ENCODE results near the gene PALLD.

The PALLD gene

DNA sequence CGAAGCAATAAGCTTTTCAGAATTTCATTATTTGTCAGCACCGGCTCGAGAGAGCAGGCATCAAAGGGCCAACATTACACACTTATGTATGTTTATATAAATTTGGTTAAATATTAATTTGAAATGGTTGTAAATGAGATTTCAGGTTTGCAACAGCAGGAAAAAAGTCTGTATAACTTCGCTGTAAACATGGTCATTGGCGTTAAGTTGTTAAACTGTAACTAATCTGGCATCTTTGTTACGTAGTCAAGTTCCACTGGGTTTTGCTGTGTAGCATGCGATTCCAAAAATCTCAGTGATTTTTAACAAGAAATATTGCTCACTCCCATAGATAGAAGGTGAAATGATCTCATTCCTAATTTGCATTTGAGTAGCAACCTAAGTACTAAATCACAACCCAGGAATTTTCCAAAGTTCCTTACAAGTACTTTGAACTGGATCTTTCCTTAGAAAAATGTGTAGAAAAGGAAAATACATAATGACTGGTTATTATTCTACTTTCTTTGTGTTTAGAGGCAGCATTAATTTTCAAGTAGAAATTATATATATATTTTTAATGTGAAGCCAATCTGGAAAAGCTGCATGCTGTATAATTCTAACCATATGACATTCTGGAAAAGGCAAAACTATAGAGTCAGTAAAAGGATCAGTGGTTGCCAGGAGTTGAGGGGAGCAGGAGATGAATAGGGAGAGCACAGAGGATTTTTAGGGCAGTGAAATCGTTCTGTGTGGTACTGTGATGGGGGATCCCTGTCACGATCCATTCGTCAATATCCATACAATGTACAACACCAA is 291.1 kb downstream of the PALLD start:
- Histone ChIP-seq H3K27me3 (ENCODE audit: insufficient read depth, low read length) (no peaks in the 10 kb centered on the region), H4K20me1 (ENCODE audit: insufficient read depth, low read length) (no peaks in the 10 kb centered on the region), H3K9me2 (ENCODE audit: low read depth, low read length) (no peaks in the 10 kb centered on the region), H3K4me1 (ENCODE audit: insufficient read depth, low read length, severe bottlenecking) (peaks cover 4% of the 10 kb centered on the region), H3K9ac (ENCODE audit: low read length) (no peak overlapping the region), H3K9me3 (ENCODE audit: low read length) (no peaks in the 10 kb centered on the region), H3F3A (ENCODE audit: insufficient read depth, low read length) (no peaks in the 10 kb centered on the region), H3K4me2 (ENCODE audit: low read length) (no peak overlapping the region), H3K36me3 (ENCODE audit: insufficient read depth, low read length) (no peaks in the 10 kb centered on the region), H2AFZ (ENCODE audit: low read length) (no peak overlapping the region), H3K4me3 (ENCODE audit: low read depth, low read length, poor library complexity, severe bottlenecking) (no peak overlapping the region), H3K79me2 (ENCODE audit: insufficient read depth, low read length) (no peaks in the 10 kb centered on the region), H3K27ac (ENCODE audit: low read depth, low read length, poor library complexity, severe bottlenecking) (no peak overlapping the region)
- TF ChIP-seq, protein P1, sequence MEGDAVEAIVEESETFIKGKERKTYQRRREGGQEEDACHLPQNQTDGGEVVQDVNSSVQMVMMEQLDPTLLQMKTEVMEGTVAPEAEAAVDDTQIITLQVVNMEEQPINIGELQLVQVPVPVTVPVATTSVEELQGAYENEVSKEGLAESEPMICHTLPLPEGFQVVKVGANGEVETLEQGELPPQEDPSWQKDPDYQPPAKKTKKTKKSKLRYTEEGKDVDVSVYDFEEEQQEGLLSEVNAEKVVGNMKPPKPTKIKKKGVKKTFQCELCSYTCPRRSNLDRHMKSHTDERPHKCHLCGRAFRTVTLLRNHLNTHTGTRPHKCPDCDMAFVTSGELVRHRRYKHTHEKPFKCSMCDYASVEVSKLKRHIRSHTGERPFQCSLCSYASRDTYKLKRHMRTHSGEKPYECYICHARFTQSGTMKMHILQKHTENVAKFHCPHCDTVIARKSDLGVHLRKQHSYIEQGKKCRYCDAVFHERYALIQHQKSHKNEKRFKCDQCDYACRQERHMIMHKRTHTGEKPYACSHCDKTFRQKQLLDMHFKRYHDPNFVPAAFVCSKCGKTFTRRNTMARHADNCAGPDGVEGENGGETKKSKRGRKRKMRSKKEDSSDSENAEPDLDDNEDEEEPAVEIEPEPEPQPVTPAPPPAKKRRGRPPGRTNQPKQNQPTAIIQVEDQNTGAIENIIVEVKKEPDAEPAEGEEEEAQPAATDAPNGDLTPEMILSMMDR (IDR thresholded peaks at IDR 0.05; ENCODE audit: low read length): no peak
- TF ChIP-seq EZH2 (IDR thresholded peaks at IDR 0.05; ENCODE audit: borderline replicate concordance, low read length): no peak

DNA sequence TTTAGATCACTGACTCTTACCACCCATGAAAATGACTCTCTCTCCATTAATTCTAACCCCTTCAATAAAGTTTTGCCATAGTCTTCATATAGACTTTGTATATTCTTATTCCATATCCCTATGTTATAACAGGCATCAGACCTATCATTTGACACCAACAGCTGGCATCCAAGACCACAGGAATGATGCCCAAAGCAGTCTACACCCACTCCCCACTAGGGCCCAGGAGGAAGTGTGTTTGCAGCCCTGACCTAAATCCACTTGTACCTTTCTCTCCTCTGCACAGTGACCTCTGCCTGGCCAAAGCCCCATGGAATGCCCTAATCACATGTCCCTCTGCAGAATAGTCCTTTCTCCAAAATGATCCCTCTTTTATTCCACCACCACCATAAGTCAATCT is 294.0 kb downstream of the PALLD start:
- Histone ChIP-seq H3K4me3 (ENCODE audit: low read depth, low read length, poor library complexity, severe bottlenecking) (no peak overlapping the region), H3K4me2 (ENCODE audit: low read length) (no peak overlapping the region), H3K27me3 (ENCODE audit: insufficient read depth, low read length) (no peaks in the 10 kb centered on the region), H3K9me3 (ENCODE audit: low read length) (no peaks in the 10 kb centered on the region), H3K4me1 (ENCODE audit: insufficient read depth, low read length, severe bottlenecking) (peaks cover 4% of the 10 kb centered on the region), H3K27ac (ENCODE audit: low read depth, low read length, poor library complexity, severe bottlenecking) (no peak overlapping the region), H3K9me2 (ENCODE audit: low read depth, low read length) (no peaks in the 10 kb centered on the region), H3K36me3 (ENCODE audit: insufficient read depth, low read length) (no peaks in the 10 kb centered on the region), H3K9ac (ENCODE audit: low read length) (no peak overlapping the region), H4K20me1 (ENCODE audit: insufficient read depth, low read length) (no peaks in the 10 kb centered on the region), H3K79me2 (ENCODE audit: insufficient read depth, low read length) (no peaks in the 10 kb centered on the region), H2AFZ (ENCODE audit: low read length) (no peak overlapping the region), H3F3A (ENCODE audit: insufficient read depth, low read length) (no peaks in the 10 kb centered on the region)
- TF ChIP-seq EZH2 (IDR thresholded peaks at IDR 0.05; ENCODE audit: borderline replicate concordance, low read length): no peak
- TF ChIP-seq, protein P1 (IDR thresholded peaks at IDR 0.05; ENCODE audit: low read length): no peak

DNA sequence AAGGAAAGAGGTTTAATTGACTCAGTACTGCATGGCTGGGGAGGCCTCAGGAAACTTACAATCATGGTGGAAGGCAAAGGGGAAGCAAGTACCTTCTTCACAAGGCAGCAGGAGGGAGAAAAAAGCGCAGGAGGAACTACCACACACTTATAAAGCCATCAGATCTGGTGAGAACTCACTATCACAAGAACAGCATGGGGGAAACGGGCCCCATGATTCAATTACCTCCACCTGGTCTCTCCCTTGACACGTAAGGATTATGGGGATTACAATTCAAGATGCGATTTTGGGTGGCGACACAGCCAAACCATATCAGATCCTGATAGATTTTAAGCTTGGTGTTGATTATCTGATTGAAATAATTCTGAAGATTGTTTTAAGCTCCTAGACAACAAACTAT is 294.5 kb downstream of the PALLD start:
- Histone ChIP-seq H3K4me2 (ENCODE audit: low read length) (no peak overlapping the region), H3K27me3 (ENCODE audit: insufficient read depth, low read length) (no peaks in the 10 kb centered on the region), H3K9ac (ENCODE audit: low read length) (no peak overlapping the region), H3K9me3 (ENCODE audit: low read length) (no peaks in the 10 kb centered on the region), H4K20me1 (ENCODE audit: insufficient read depth, low read length) (no peaks in the 10 kb centered on the region), H3K4me3 (ENCODE audit: low read depth, low read length, poor library complexity, severe bottlenecking) (no peak overlapping the region), H3F3A (ENCODE audit: insufficient read depth, low read length) (no peaks in the 10 kb centered on the region), H3K79me2 (ENCODE audit: insufficient read depth, low read length) (no peaks in the 10 kb centered on the region), H3K9me2 (ENCODE audit: low read depth, low read length) (no peaks in the 10 kb centered on the region), H3K27ac (ENCODE audit: low read depth, low read length, poor library complexity, severe bottlenecking) (no peak overlapping the region), H3K36me3 (ENCODE audit: insufficient read depth, low read length) (no peaks in the 10 kb centered on the region), H2AFZ (ENCODE audit: low read length) (no peak overlapping the region), H3K4me1 (ENCODE audit: insufficient read depth, low read length, severe bottlenecking) (peaks cover 4% of the 10 kb centered on the region)
- TF ChIP-seq, protein P1 (IDR thresholded peaks at IDR 0.05; ENCODE audit: low read length): no peak
- TF ChIP-seq EZH2 (IDR thresholded peaks at IDR 0.05; ENCODE audit: borderline replicate concordance, low read length): no peak
